HEK293T (cell line): Measurements from ENCODE around the gene HPSE2.

Source experiments
- ELF4 ChIP-seq: fragments of 450-650 bp; IDR thresholded peaks from 2 replicates; pipeline ENCODE4 v1.6.1; 2017; ENCODE audit warnings: antibody characterized with exemption
- FOXK2 ChIP-seq: fragments of 450-650 bp; IDR thresholded peaks from 2 replicates; pipeline ENCODE4 v1.6.1; 2016; ENCODE audit warnings: mild to moderate bottlenecking
- SP1 ChIP-seq: fragments of 450-650 bp; IDR thresholded peaks from 2 replicates; pipeline ENCODE4 v1.6.1; 2017
- TARDBP ChIP-seq: fragments of 450-650 bp; IDR thresholded peaks from 2 replicates; pipeline ENCODE4 v1.6.1; 2016

DNA sequence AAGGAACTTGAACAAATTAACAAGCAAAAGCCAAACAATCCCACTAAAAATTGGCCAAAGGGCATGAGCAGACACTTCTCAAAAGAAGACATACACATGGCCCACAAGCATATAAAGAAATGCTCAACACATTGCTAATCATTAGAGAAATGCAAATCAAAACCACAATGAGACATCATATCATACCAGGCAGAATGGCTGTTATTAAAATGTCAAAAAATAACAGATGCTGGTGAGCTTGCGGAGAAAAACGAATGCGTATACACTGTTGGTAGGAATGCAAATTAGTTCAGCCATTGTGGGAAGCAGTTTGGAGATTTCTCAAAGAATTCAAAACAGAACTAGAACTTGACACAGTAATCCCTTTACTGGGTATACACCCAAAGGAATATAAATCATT is 477.2 kb downstream of the HPSE2 start:
- no peak for TF ChIP-seq FOXK2
- no peak for TF ChIP-seq ELF4
- no peak for TF ChIP-seq TARDBP
- TF ChIP-seq SP1 = no peak
